K562 (cell line): ENCODE data around the gene CACNA2D2. TPM values are rescaled to one million over a fixed set of nuclear protein-coding genes. Genes with fewer than 3 reads are reported as not detected.

Experiments
- ADNP ChIP-seq: fragments of 200-800 bp; sonication (Bioruptor generic); IDR thresholded peaks from 2 replicates; pipeline ENCODE4 v1.6.1; 2016; ENCODE audit warnings: missing genetic modification characterization, missing compliant biosample characterization
- ARNT ChIP-seq, 2 experiments: fragments of 450-650 bp; IDR thresholded peaks; 2 replicates each; pipeline ENCODE4 v1.6.1; 2016; ENCODE audit warnings: mild to moderate bottlenecking in 1 of 2
- CREBBP ChIP-seq: IDR thresholded peaks from one replicate; pipeline ENCODE4 v1.6.1; 2012; ENCODE audit warnings: low read depth, mild to moderate bottlenecking, control low read depth, inconsistent platforms, low read length
- ELF4 ChIP-seq: fragments of 450-650 bp; formaldehyde crosslinking; IDR thresholded peaks from 2 replicates; pipeline ENCODE4 v1.4.0; 2022; ENCODE audit warnings: missing genetic modification characterization
- FOS ChIP-seq: IDR thresholded peaks from 3 replicates; pipeline ENCODE4 v1.6.1; 2011; ENCODE audit not compliant: insufficient read length; ENCODE audit errors: extremely low read depth
- HDAC1 ChIP-seq, 2 experiments: fragments of 450-650 bp; IDR thresholded peaks; 2 replicates each; pipeline ENCODE4 v1.6.1; 2016 to 2017; ENCODE audit warnings: inconsistent platforms in 1 of 2, mild to moderate bottlenecking in 1 of 2, moderate library complexity in 1 of 2
- MYBL2 ChIP-seq, 2 experiments: fragments of 450-650 bp in 1 of 2; sonication (generic) in 1 of 2; formaldehyde crosslinking in 1 of 2; IDR thresholded peaks; 2 replicates each; pipeline versions ENCODE4 v1.6.1 to v1.8.1; 2017 to 2022; ENCODE audit warnings: borderline replicate concordance in 1 of 2, inconsistent platforms in 1 of 2, low read depth in 1 of 2, mild to moderate bottlenecking in 1 of 2, missing genetic modification reagents in 1 of 2, moderate library complexity in 1 of 2
- NFE2 ChIP-seq: IDR thresholded peaks from 2 replicates; pipeline ENCODE4 v1.6.1; 2014; ENCODE audit warnings: antibody characterized with exemption, low read depth
- PHF8 ChIP-seq: fragments of 200-600 bp; sonication (generic); IDR thresholded peaks from 2 replicates; pipeline ENCODE4 v1.6.1; 2012; ENCODE audit warnings: mixed run types, mild to moderate bottlenecking, inconsistent platforms, low read length, moderate library complexity, borderline replicate concordance
- PKNOX1 ChIP-seq: fragments of 450-650 bp; IDR thresholded peaks from 2 replicates; pipeline ENCODE4 v1.6.1; 2016
- RBM39 ChIP-seq: fragments of 200-400 bp; formaldehyde crosslinking; optimal IDR thresholded peaks from 2 replicates; pipeline ENCODE3; 2018; ENCODE audit warnings: low read depth, low read length
- SP1 ChIP-seq: sonication (generic); formaldehyde crosslinking; IDR thresholded peaks from 2 replicates; pipeline ENCODE4 v1.8.1; 2022; ENCODE audit warnings: mild to moderate bottlenecking, missing genetic modification reagents
- SPI1 ChIP-seq: IDR thresholded peaks from 2 replicates; pipeline ENCODE4 v1.6.1; 2011; ENCODE audit warnings: low read depth, low read length, control low read depth, borderline replicate concordance
- TAF1 ChIP-seq: IDR thresholded peaks from 2 replicates; pipeline ENCODE4 v1.6.1; 2011; ENCODE audit warnings: mild to moderate bottlenecking, low read length, moderate library complexity; ENCODE audit not compliant: insufficient read depth, control insufficient read depth, severe bottlenecking; ENCODE audit errors: extremely low read depth
- ZNF707 ChIP-seq: fragments of 250-450 bp; sonication (Bioruptor Pico); conservative IDR thresholded peaks from 2 replicates; pipeline ENCODE4 v1.8.0; 2022; ENCODE audit warnings: inconsistent platforms, mild to moderate bottlenecking, moderate library complexity
- ZZZ3 ChIP-seq: fragments of 450-650 bp; IDR thresholded peaks from 2 replicates; pipeline ENCODE4 v1.6.1; 2016; ENCODE audit warnings: antibody characterized with exemption, mild to moderate bottlenecking, moderate library complexity
- polyA plus RNA-seq, 8 experiments: library from polyadenylated mRNA; depleted of rRNA in 4 of 8; stranded (reverse) in 5 of 8; unstranded in 3 of 8; fragments of >200 nt; fragmentation: Nextera tagmentation in 2 of 8; fragmentation: Illumina TruSeq in 1 of 8; extraction: Ambion mirVana in 2 of 8; extraction: Trizol in 1 of 8; gene quantifications; 2 replicates each; pipeline versions ENCODE4 v1.2.1 to v1.2.3, GENCODE V29; 2011 to 2014; ENCODE audit warnings: inconsistent platforms in 1 of 8, missing spikeins in 1 of 8
- total RNA-seq, 7 experiments: library from RNA; depleted of rRNA in 6 of 7; stranded (reverse); fragments of >200 nt in 6 of 7; fragmentation: Illumina TruSeq in 2 of 7; extraction: Trizol in 2 of 7; gene quantifications; 2 replicates each; pipeline versions ENCODE4 v1.2.1 to v1.2.3, GENCODE V29; 2011 to 2021; ENCODE audit warnings: low replicate concordance in 1 of 7

CACNA2D2 gene
- total and polyA plus RNA-seq, 9 of the 15 experiments (the other 6 are each of a cell fraction or from before 2014, with no cell fraction given): 0.11 to 0.58 (median 0.36) TPM; not detected in 2

GRCh38 chr3:50356553-50356952 lies 146.9 kb downstream of the CACNA2D2 start (continued):
- 0 out of 2 replicates have a peak, but pooled peaks have one; percentile 37 for TF ChIP-seq ZNF707 (CRISPR knock-in tag)
- no peak for TF ChIP-seq TAF1
- TF ChIP-seq ZZZ3: no peak
- TF ChIP-seq ELF4 (CRISPR knock-in tag): 0 out of 2 replicates have a peak, but pooled peaks have one; percentile 29
- TF ChIP-seq MYBL2 (IDR thresholded peaks at IDR 0.05; ENCODE audit: low read depth): no peak
- TF ChIP-seq MYBL2 (CRISPR knock-in tag; IDR thresholded peaks at IDR 0.05; ENCODE audit: borderline replicate concordance): no peak
- TF ChIP-seq SP1 (CRISPR knock-in tag): peak; percentile 34; the same call in 1 of the 2 replicates
- no peak for TF ChIP-seq PHF8
- peak in 1 of 2 experiments; percentile 48; a peak in 1 of 4 replicates for TF ChIP-seq HDAC1 (IDR thresholded peaks at IDR 0.05)
- no peak for TF ChIP-seq FOS
- no peak for TF ChIP-seq ARNT (IDR thresholded peaks at IDR 0.05)
- no peak for TF ChIP-seq ADNP (tag)
- no peak for TF ChIP-seq RBM39
- TF ChIP-seq NFE2: no peak
- no peak for TF ChIP-seq CREBBP
- TF ChIP-seq PKNOX1: peak; percentile 31; the same call in 1 of the 2 replicates
- peak; percentile 77 for TF ChIP-seq SPI1
